Activated CD8-positive, alpha-beta memory T cell treated with anti-CD3 and anti-CD28 coated beads for 48 hours (primary cell): ENCODE data around the gene PRDM11.

Experiments used
- DNase-seq, 3 experiments: peaks; one replicate each; pipeline ENCODE4 v3.0.0-alpha.2; 2020; ENCODE audit warnings: low read depth in 2 of 3, low spot score in 2 of 3

PRDM11 gene

GRCh38 chr11:45209000-45209879 is 62.8 kb downstream of the PRDM11 start:
- DNase-seq, result no peak

DNA sequence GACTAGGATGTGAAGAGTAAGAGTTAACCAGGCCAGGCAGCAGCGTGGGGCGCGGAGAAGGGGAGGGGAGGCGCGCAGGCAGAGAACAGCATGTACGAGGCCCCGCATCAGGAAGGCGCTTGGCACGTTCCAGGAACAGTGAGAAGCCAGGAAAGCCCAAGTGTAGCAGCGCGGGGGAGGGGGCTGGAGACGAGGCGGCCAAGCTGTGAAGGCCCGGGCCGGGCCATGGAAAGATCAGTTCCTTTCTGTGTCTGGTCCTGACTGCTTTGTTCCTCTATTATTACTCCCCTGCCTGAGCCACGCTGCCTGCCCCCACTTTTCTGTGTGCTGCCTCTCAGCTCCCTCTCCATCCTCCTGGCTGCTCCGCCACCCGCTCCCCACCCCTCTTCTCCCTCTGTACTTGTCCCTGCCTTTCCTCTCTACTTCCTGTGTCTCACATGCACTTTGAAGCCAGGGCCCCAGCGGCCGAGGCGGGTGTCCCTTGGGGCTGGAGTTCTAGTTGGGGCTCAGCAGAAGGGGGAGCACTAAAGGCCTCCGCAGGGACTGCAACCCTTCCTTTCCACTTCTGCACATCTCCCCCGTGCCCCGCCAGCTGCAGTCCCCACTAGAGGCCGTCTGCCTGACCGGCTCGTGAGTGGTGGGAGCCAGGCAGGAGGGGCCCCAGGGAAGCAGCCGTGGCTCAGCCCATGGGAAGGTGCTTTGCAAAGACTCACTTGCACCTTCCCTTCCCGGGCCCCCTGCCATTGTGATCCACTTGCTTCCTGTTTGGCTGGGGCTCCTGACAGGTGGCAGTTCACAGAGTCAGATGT is 63.7 kb downstream of the PRDM11 start:
- DNase-seq, result no peak

GRCh38 chr11:45210846-45211245 is 64.4 kb downstream of the PRDM11 start:
- DNase-seq, result no peak

- no peak for DNase-seq
Measured at GRCh38 chr11:45211732-45212131, 65.3 kb downstream of the PRDM11 start.

DNA sequence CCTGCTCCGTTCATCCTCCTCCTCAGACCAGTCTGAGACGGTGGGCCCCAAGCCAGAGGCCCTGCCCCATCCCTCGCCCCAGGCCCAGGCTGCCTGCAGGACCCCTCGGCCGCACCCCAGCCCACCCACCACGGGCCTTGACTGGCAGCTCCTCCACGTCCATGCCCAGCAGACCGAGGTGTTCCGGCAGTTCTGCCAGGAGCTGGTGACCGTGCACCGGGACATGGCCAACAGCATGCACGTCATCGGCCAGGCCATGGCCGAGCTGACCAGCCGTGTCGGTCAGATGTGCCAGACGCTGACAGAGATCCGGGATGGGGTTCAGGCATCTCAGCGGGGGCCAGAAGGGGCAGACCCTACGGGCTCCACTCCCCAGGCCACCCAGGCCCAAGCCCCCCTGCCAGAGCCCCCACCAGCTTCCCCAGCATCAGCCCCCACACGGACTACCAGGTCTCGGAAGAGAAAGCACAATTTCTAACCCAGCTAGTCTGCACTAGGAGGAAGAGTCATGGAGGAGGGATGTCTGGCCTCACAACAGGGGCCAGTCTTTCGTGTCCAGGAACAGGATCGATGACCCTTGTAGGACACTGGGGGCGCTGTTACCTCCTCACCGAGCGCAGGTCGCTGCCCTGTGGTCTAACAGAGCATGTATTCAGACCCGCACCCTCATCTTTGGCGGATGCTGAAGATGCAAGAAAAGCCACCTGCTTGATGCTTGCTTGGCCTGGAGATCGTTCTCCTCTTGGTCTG is 66.3 kb downstream of the PRDM11 start:
- DNase-seq, result no peak

DNA sequence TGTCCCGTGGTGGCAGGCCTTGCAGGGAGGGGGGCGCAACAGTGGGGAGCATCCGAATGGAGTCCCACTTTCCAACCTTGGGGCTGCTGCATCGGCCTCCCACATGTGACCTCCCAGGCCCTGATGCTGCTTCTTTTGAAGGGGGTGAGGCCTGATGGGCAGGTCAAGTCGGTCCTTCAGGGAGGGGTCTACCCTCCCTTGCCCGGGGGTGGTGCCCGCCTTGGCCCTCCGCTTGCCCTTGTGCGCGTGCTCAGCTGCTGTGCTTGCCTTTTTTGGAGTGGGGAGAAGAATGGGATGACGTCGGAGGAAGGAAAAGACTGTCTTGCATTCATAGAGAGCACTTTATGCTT is 66.9 kb downstream of the PRDM11 start:
- no peak for DNase-seq

GRCh38 chr11:45213717-45214116 is 67.3 kb downstream of the PRDM11 start:
- no peak for DNase-seq

DNA sequence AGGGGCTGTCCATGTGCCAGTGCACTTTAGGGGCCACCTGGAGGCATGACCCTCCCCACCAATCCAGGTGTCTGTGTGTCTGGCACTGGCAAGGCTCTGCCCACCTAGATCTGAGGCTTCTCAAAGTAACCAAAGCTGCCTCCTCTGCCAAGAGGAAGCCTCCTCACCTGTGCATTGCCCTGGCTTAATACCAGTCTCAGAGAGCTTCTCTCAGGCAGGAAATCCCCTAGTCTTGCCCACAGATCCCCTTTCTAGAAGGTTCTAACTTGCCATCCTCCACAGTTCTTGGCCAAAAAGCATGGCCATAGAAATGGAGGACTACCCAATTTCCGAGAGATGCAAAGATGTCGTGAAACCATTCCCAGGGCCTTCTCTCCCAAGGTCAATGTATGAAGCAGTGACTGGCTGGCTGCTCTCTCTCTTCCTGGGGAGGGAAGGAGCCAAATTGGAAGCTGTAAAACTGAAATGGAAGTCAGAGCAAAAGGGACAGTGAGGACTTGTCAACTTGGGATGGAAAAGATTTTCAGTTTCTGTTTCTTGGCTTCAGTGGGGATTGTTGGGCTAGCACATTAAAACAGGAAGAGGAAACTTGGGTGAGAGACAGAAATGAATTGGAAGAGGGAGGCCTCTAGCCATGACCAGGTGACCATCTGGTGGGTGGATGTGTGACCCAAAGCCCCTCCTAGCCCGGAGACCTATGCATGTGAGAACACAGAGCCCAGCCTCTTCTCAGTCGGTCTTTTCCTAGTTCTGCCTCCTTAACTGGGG is 68.8 kb downstream of the PRDM11 start:
- DNase-seq, result no peak

DNA sequence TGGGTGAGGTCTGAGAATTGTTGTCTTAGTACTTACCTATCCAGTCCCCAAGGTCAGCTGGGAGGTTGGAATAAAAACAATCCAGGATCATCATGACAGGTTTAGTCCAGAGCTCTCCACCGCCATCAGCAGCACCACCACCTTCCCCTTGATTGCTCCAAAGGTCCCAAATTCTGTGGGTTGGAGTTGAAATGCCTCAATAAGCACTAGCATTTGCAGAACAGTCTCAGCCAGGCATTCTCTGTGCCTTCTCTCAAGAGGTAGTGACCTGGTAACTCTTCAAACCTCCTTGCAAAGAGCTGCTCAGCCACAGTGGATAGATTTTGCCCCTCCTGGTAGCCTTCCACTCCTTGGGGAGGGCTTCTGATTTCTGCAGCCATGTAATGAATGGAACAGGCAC is 69.6 kb downstream of the PRDM11 start:
- no peak for DNase-seq

DNA sequence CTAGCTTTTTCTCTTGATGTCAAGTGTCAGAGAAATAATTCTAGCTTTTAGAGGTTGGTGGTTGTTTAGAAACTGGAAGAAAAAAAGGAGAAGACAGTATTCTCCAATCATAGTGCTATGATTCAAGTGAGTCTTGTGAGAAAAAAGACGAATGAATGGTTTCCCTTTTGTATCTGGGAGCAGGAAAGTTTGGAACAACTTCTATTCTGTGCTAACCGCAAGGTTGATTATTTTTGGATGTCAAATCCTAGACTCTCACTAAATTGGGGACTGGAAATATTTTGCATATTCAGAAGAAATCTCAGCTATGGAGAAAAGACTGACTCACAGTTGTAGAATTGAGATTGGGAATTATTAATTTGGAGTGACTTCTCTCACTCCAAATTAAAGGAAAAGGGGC is 70.5 kb downstream of the PRDM11 start:
- no peak for DNase-seq

DNA sequence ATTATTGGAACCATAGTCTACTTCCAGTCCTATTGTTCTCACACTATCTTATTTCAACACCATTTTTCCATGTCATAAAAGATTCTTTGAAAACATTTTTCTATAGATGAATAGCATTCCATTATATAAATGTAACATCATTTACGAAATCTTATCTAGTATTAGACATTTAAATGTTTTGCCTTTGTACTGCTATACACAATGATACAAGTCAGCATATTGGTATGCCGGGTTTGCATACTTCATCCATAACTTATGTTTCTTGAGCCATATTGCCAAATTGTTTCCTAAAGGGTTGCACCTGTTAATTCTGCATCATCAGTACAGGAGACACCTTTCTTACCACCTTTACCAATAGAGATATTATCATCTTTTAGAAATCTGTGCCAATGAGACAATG is 71.6 kb downstream of the PRDM11 start:
- no peak for DNase-seq

- no peak for DNase-seq
Measured at GRCh38 chr11:45218705-45219104, 72.3 kb downstream of the PRDM11 start.

DNA sequence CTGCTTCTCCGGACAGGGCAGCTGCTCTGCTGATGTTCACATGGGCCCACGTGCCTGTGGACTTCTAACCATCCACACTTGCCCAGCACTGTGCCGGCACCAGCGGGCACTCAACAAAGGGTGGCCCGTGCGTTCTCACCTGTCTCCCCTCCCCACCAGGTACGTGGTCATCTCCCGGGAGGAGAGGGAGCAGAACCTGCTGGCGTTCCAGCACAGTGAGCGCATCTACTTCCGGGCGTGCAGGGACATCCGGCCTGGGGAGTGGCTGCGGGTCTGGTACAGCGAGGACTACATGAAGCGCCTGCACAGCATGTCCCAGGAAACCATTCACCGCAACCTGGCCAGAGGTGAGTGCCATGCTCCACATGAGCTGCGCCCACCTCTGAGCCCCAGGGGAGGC is 73.0 kb downstream of the PRDM11 start:
- no peak for DNase-seq

DNA sequence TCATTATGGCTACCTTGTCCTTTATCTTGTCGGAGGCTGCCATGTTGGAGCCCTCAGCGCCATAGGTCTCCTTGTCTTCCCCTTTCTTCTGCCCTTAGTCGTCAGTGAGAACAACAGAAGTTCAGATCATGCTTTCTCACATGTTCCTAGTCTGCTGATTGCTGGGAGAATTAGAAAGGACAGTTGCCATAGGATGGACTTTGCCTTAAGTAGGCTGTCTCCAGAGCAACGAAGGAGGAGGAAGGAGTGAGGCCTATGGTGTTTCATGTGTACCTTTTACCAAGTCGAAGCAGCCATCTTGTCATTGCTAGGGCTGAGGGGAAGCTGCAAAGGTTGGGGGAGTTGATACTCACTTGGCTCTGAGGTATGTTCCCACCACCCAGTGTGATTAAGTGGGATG is 77.1 kb downstream of the PRDM11 start:
- no peak for DNase-seq

GRCh38 chr11:45224766-45225165 is 78.3 kb downstream of the PRDM11 start:
- DNase-seq, result no peak

GRCh38 chr11:45225277-45225676 is 78.8 kb downstream of the PRDM11 start:
- DNase-seq, result no peak

DNA sequence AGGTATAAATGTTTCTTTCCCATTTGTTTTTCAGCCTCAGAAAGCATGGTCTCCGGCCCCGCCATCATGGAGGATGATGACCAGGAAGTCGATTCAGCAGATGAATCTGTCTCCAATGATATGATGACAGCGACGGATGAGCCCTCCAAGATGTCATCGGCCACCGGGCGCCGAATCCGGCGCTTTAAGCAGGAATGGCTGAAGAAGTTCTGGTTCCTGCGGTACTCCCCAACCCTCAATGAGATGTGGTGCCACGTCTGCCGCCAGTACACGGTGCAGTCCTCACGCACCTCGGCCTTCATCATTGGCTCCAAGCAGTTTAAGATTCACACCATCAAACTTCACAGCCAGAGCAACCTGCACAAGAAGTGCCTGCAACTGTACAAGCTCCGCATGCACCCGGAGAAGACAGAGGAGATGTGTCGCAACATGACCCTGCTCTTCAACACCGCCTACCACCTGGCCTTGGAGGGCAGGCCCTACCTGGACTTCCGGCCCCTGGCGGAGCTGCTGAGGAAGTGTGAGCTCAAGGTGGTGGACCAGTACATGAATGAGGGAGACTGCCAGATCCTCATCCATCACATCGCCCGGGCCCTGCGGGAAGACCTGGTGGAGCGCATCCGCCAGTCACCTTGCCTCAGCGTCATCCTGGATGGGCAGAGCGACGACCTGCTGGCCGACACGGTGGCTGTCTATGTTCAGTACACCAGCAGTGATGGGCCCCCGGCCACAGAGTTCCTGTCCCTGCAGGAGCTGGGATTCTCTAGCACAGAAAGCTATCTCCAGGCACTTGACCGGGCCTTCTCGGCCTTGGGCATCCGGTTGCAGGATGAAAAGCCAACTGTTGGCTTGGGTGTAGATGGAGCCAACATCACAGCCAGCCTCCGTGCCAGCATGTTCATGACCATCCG is 79.8 kb downstream of the PRDM11 start:
- DNase-seq, result no peak

GRCh38 chr11:45226901-45227300 is 80.5 kb downstream of the PRDM11 start:
- DNase-seq, result no peak

DNA sequence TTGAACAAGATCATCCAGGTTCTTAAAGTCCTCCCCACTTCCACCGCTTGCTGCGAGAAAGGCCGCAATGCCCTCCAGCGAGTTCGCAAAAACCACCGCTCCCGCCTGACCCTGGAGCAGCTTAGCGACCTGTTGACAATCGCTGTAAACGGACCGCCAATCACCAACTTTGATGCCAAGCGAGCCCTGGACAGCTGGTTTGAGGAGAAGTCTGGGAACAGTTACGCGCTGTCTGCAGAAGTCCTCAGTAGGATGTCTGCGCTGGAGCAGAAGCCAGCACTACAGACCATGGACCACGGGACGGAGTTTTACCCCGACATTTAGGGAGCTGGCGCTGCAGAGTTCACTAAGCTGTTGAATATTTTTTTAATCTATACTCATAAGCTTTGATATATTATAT is 81.4 kb downstream of the PRDM11 start:
- no peak for DNase-seq

- DNase-seq, result no peak
Measured at GRCh38 chr11:45229401-45230020, 83.1 kb downstream of the PRDM11 start.
